Activated effector memory CD4-positive, alpha-beta T cell treated with Interleukin-2 at 50 U/mL for 16 hours (primary cell): ENCODE results near the gene FAM151B.
"Not testable (repeated sequence)": the region's sequence is repeated elsewhere in the genome, so short reads cannot be mapped to it uniquely, and the experiment has no call there.

Source experiments
- DNase-seq: peaks from one replicate; pipeline ENCODE4 v3.0.0-alpha.2; 2020

The FAM151B gene

GRCh38 chr5:80504833-80505232, 16.9 kb downstream of the FAM151B start:
- no peak for DNase-seq

- no peak for DNase-seq
Measured at GRCh38 chr5:80507663-80508062, 19.8 kb downstream of the FAM151B start.

- no peak for DNase-seq
Measured at GRCh38 chr5:80508844-80509243, 20.9 kb downstream of the FAM151B start.

- DNase-seq = no peak
Measured at GRCh38 chr5:80509362-80509761, 21.5 kb downstream of the FAM151B start.

- no peak for DNase-seq
Measured at GRCh38 chr5:80516826-80517225, 28.9 kb downstream of the FAM151B start.

- DNase-seq = no peak
Measured at GRCh38 chr5:80540691-80541090, 52.8 kb downstream of the FAM151B start.

GRCh38 chr5:80541392-80541791, 53.5 kb downstream of the FAM151B start:
- no peak for DNase-seq

- DNase-seq = no peak
Measured at GRCh38 chr5:80554646-80555045, 66.7 kb downstream of the FAM151B start.

- DNase-seq = no peak
Measured at GRCh38 chr5:80555099-80555498, 67.2 kb downstream of the FAM151B start.

- DNase-seq = no peak
Measured at GRCh38 chr5:80559244-80559643, 71.3 kb downstream of the FAM151B start.

- DNase-seq = no peak
Measured at GRCh38 chr5:80565330-80565729, 77.4 kb downstream of the FAM151B start.

- no peak for DNase-seq
Measured at GRCh38 chr5:80566711-80567259, 78.9 kb downstream of the FAM151B start.

- no peak for DNase-seq
Measured at GRCh38 chr5:80568251-80568650, 80.4 kb downstream of the FAM151B start.

- no peak for DNase-seq
Measured at GRCh38 chr5:80569086-80569960, 81.4 kb downstream of the FAM151B start.

- no peak for DNase-seq
Measured at GRCh38 chr5:80569961-80570786, 82.3 kb downstream of the FAM151B start, which contains the start of gene ANKRD34B. Gene ANKRD34B, minus strand, starts transcription at chr5:80570280. Its CDS starts 10,261 bp downstream, at chr5:80560019.

GRCh38 chr5:80573062-80573461, 85.2 kb downstream of the FAM151B start:
- DNase-seq = no peak

- no peak for DNase-seq
Measured at GRCh38 chr5:80576383-80576782, 88.5 kb downstream of the FAM151B start.

- DNase-seq = no peak
Measured at GRCh38 chr5:80577707-80578106, 89.8 kb downstream of the FAM151B start.

- DNase-seq = no peak
Measured at GRCh38 chr5:80579050-80579449, 91.2 kb downstream of the FAM151B start.

- DNase-seq = not testable (repeated sequence)
Measured at GRCh38 chr5:80580291-80580690, 92.4 kb downstream of the FAM151B start.

GRCh38 chr5:80584770-80585169, 96.9 kb downstream of the FAM151B start:
- no peak for DNase-seq

GRCh38 chr5:80588858-80589540, 101.1 kb downstream of the FAM151B start:
- no peak for DNase-seq

- DNase-seq = no peak
Measured at GRCh38 chr5:80590766-80591165, 102.9 kb downstream of the FAM151B start.
